ENCODE data around the gene TNS4. TPM values are rescaled to one million over a fixed set of nuclear protein-coding genes. Genes with fewer than 3 reads are reported as not detected.

The TNS4 gene
- total RNA-seq, 2 experiments from 2014 or later = 0.22 to 0.97 TPM

GRCh38 chr17:40453881-40454612 lies 47.4 kb downstream of the TNS4 start:
- Histone ChIP-seq H3K4me3 (ENCODE audit: low read depth, low read length, poor library complexity, severe bottlenecking) (no peak overlapping the region), H3K4me2 (ENCODE audit: low read length) (no peak overlapping the region), H4K20me1 (ENCODE audit: insufficient read depth, low read length) (no peaks in the 10 kb centered on the region), H3K79me2 (ENCODE audit: insufficient read depth, low read depth, low read length) (no peaks in the 10 kb centered on the region), H3K36me3 (ENCODE audit: insufficient read depth, low read length) (no peaks in the 10 kb centered on the region), H3K4me1 (ENCODE audit: insufficient read depth, low read length, poor library complexity, severe bottlenecking) (no peaks in the 10 kb centered on the region), H3K27ac (ENCODE audit: low read depth, low read length, poor library complexity, severe bottlenecking) (no peak overlapping the region), H3K9me2 (ENCODE audit: insufficient read depth, low read length) (no peaks in the 10 kb centered on the region), H3K9me3 (ENCODE audit: low read length) (no peaks in the 10 kb centered on the region), H2AFZ (ENCODE audit: low read length) (no peak overlapping the region)
- ChIA-PET POLR2A (no interaction called here), CTCF (ENCODE audit: unreplicated experiment) (no interaction called here)
- no peak for DNase-seq (ENCODE audit: low spot score)
- TF ChIP-seq CTCF (conservative IDR thresholded peaks at IDR 0.05; ENCODE audit: low read length) = no peak
- no peak for TF ChIP-seq EZH2phosphoT487 (IDR thresholded peaks at IDR 0.05; ENCODE audit: borderline replicate concordance, low read depth, low read length)
- intact Hi-C loops (cut with micrococcal nuclease; ENCODE audit: unreplicated experiment) = no loop called here
- BruUV-seq (replicated peaks) = no TSS peak

GRCh38 chr17:40452921-40453378 lies 48.5 kb downstream of the TNS4 start:
- Histone ChIP-seq H3K27ac (ENCODE audit: low read depth, low read length, poor library complexity, severe bottlenecking) (no peak overlapping the region), H3K4me2 (ENCODE audit: low read length) (no peak overlapping the region), H3K79me2 (ENCODE audit: insufficient read depth, low read depth, low read length) (no peaks in the 10 kb centered on the region), H3K9me3 (ENCODE audit: low read length) (no peaks in the 10 kb centered on the region), H3K4me3 (ENCODE audit: low read depth, low read length, poor library complexity, severe bottlenecking) (no peak overlapping the region), H4K20me1 (ENCODE audit: insufficient read depth, low read length) (no peaks in the 10 kb centered on the region), H3K36me3 (ENCODE audit: insufficient read depth, low read length) (no peaks in the 10 kb centered on the region), H3K9me2 (ENCODE audit: insufficient read depth, low read length) (no peaks in the 10 kb centered on the region), H2AFZ (ENCODE audit: low read length) (no peak overlapping the region), H3K4me1 (ENCODE audit: insufficient read depth, low read length, poor library complexity, severe bottlenecking) (no peaks in the 10 kb centered on the region)
- no peak for TF ChIP-seq CTCF (conservative IDR thresholded peaks at IDR 0.05; ENCODE audit: low read length)
- no peak for TF ChIP-seq EZH2phosphoT487 (IDR thresholded peaks at IDR 0.05; ENCODE audit: borderline replicate concordance, low read depth, low read length)
- CTCF ChIA-PET (ENCODE audit: unreplicated experiment) = no interaction called here
- intact Hi-C loops (cut with micrococcal nuclease; ENCODE audit: unreplicated experiment) = no loop called here
- BruUV-seq (replicated peaks) = no TSS peak
- POLR2A ChIA-PET = no interaction called here
- DNase-seq (ENCODE audit: low spot score) = no peak

- ChIA-PET POLR2A (no interaction called here), CTCF (ENCODE audit: unreplicated experiment) (no interaction called here)
- H3K4me3 ChIP-seq (ENCODE audit: low read depth, low read length, poor library complexity, severe bottlenecking) = no peak overlapping the region
- H4K20me1 ChIP-seq (ENCODE audit: insufficient read depth, low read length) = no peaks in the 10 kb centered on the region
- H3K9me3 ChIP-seq (ENCODE audit: low read length) = no peaks in the 10 kb centered on the region
- intact Hi-C loops (cut with micrococcal nuclease; ENCODE audit: unreplicated experiment) = no loop called here
- TF ChIP-seq CTCF (conservative IDR thresholded peaks at IDR 0.05; ENCODE audit: low read length) = no peak
- TF ChIP-seq EZH2phosphoT487 (IDR thresholded peaks at IDR 0.05; ENCODE audit: borderline replicate concordance, low read depth, low read length) = no peak
- H3K79me2 ChIP-seq (ENCODE audit: insufficient read depth, low read depth, low read length) = no peaks in the 10 kb centered on the region
- DNase-seq (ENCODE audit: low spot score) = no peak
- H3K9me2 ChIP-seq (ENCODE audit: insufficient read depth, low read length) = no peaks in the 10 kb centered on the region
- BruUV-seq (replicated peaks) = no TSS peak
- no peak overlapping the region for H3K27ac ChIP-seq (ENCODE audit: low read depth, low read length, poor library complexity, severe bottlenecking)
- no peaks in the 10 kb centered on the region for H3K36me3 ChIP-seq (ENCODE audit: insufficient read depth, low read length)
- no peaks in the 10 kb centered on the region for H3K4me1 ChIP-seq (ENCODE audit: insufficient read depth, low read length, poor library complexity, severe bottlenecking)
- H3K4me2 ChIP-seq (ENCODE audit: low read length) = no peak overlapping the region
- H2AFZ ChIP-seq (ENCODE audit: low read length) = no peak overlapping the region
These were observed 49.1 kb downstream of the TNS4 start for GRCh38 chr17:40452216-40452787.
